Measurements from ENCODE around the gene NEK7.

NEK7 gene

GRCh38 chr1:198263186-198263585, 106.4 kb downstream of the NEK7 start:
- Mint-ChIP-seq H3K4me1 (ENCODE audit: low read depth) (peaks cover 38% of the 10 kb centered on the region), H3K36me3 (ENCODE audit: low read depth) (peaks cover 15% of the 10 kb centered on the region), H3K4me3 (no peak overlapping the region), H3K27me3 (no peaks in the 10 kb centered on the region), H3K27ac (no peak overlapping the region), H3K9me3 (no peaks in the 10 kb centered on the region)

- H3K4me1 Mint-ChIP-seq (ENCODE audit: low read depth): peaks cover 27% of the 10 kb centered on the region
- H3K27me3 Mint-ChIP-seq: no peaks in the 10 kb centered on the region
- peaks cover 15% of the 10 kb centered on the region for H3K36me3 Mint-ChIP-seq (ENCODE audit: low read depth)
Measured at GRCh38 chr1:198264282-198264681, 107.5 kb downstream of the NEK7 start.

GRCh38 chr1:198265073-198265661, 108.4 kb downstream of the NEK7 start:
- peaks cover 18% of the 10 kb centered on the region for H3K4me1 Mint-ChIP-seq (ENCODE audit: low read depth)
- H3K36me3 Mint-ChIP-seq (ENCODE audit: low read depth): peaks cover 15% of the 10 kb centered on the region
- no peak overlapping the region for H3K27ac Mint-ChIP-seq
- H3K4me3 Mint-ChIP-seq: no peak overlapping the region
- H3K9me3 Mint-ChIP-seq: no peaks in the 10 kb centered on the region
- no peaks in the 10 kb centered on the region for H3K27me3 Mint-ChIP-seq

More at GRCh38 chr1:198264282-198264681, 107.5 kb downstream of the NEK7 start:
- Mint-ChIP-seq H3K27ac (no peak overlapping the region), H3K9me3 (no peaks in the 10 kb centered on the region), H3K4me3 (no peak overlapping the region)

- H3K36me3 Mint-ChIP-seq (ENCODE audit: low read depth): peaks cover 24% of the 10 kb centered on the region
- no peak overlapping the region for H3K4me3 Mint-ChIP-seq
- H3K9me3 Mint-ChIP-seq: no peaks in the 10 kb centered on the region
- no peak overlapping the region for H3K27ac Mint-ChIP-seq
- H3K27me3 Mint-ChIP-seq: no peaks in the 10 kb centered on the region
- H3K4me1 Mint-ChIP-seq (ENCODE audit: low read depth): peaks cover 7% of the 10 kb centered on the region
Measured at GRCh38 chr1:198267056-198267455, 110.3 kb downstream of the NEK7 start.

- Mint-ChIP-seq H3K27ac (no peak overlapping the region), H3K9me3 (no peaks in the 10 kb centered on the region), H3K4me1 (ENCODE audit: low read depth) (peaks cover 14% of the 10 kb centered on the region), H3K36me3 (ENCODE audit: low read depth) (peaks cover 21% of the 10 kb centered on the region), H3K4me3 (no peak overlapping the region), H3K27me3 (no peaks in the 10 kb centered on the region)
Measured at GRCh38 chr1:198267921-198268320, 111.1 kb downstream of the NEK7 start.

GRCh38 chr1:198268784-198269645, 112.2 kb downstream of the NEK7 start:
- peaks cover 22% of the 10 kb centered on the region for H3K36me3 Mint-ChIP-seq (ENCODE audit: low read depth)
- H3K27me3 Mint-ChIP-seq: no peaks in the 10 kb centered on the region
- H3K9me3 Mint-ChIP-seq: no peaks in the 10 kb centered on the region
- peaks cover 25% of the 10 kb centered on the region for H3K4me1 Mint-ChIP-seq (ENCODE audit: low read depth)
- no peak overlapping the region for H3K4me3 Mint-ChIP-seq
- H3K27ac Mint-ChIP-seq: no peak overlapping the region

- Mint-ChIP-seq H3K9me3 (no peaks in the 10 kb centered on the region), H3K27ac (no peak overlapping the region), H3K36me3 (ENCODE audit: low read depth) (peaks cover 21% of the 10 kb centered on the region), H3K4me1 (ENCODE audit: low read depth) (peaks cover 27% of the 10 kb centered on the region), H3K4me3 (no peak overlapping the region), H3K27me3 (no peaks in the 10 kb centered on the region)
Measured at GRCh38 chr1:198269646-198269940, 112.8 kb downstream of the NEK7 start.

GRCh38 chr1:198270273-198270828, 113.6 kb downstream of the NEK7 start:
- Mint-ChIP-seq H3K36me3 (ENCODE audit: low read depth) (peaks cover 21% of the 10 kb centered on the region), H3K4me3 (no peak overlapping the region), H3K9me3 (no peaks in the 10 kb centered on the region), H3K4me1 (ENCODE audit: low read depth) (peaks cover 27% of the 10 kb centered on the region), H3K27ac (no peak overlapping the region), H3K27me3 (no peaks in the 10 kb centered on the region)

GRCh38 chr1:198271467-198271866, 114.7 kb downstream of the NEK7 start:
- Mint-ChIP-seq H3K27ac (no peak overlapping the region), H3K36me3 (ENCODE audit: low read depth) (peaks cover 15% of the 10 kb centered on the region), H3K4me1 (ENCODE audit: low read depth) (peaks cover 27% of the 10 kb centered on the region), H3K9me3 (no peaks in the 10 kb centered on the region), H3K27me3 (no peaks in the 10 kb centered on the region), H3K4me3 (no peak overlapping the region)

- Mint-ChIP-seq H3K27ac (peak overlapping the region; percentile 52), H3K36me3 (ENCODE audit: low read depth) (peaks cover 15% of the 10 kb centered on the region), H3K4me1 (ENCODE audit: low read depth) (peaks cover 27% of the 10 kb centered on the region), H3K4me3 (no peak overlapping the region), H3K9me3 (no peaks in the 10 kb centered on the region), H3K27me3 (no peaks in the 10 kb centered on the region)
Measured at GRCh38 chr1:198272492-198272891, 115.7 kb downstream of the NEK7 start.

GRCh38 chr1:198273748-198274295, 117.0 kb downstream of the NEK7 start:
- no peaks in the 10 kb centered on the region for H3K27me3 Mint-ChIP-seq
- H3K9me3 Mint-ChIP-seq: no peaks in the 10 kb centered on the region
- H3K4me3 Mint-ChIP-seq: no peak overlapping the region
- peaks cover 27% of the 10 kb centered on the region for H3K4me1 Mint-ChIP-seq (ENCODE audit: low read depth)
- peaks cover 16% of the 10 kb centered on the region for H3K36me3 Mint-ChIP-seq (ENCODE audit: low read depth)
- H3K27ac Mint-ChIP-seq: no peak overlapping the region

- Mint-ChIP-seq H3K27ac (no peak overlapping the region), H3K9me3 (no peaks in the 10 kb centered on the region), H3K36me3 (ENCODE audit: low read depth) (peaks cover 19% of the 10 kb centered on the region), H3K4me3 (no peak overlapping the region), H3K27me3 (no peaks in the 10 kb centered on the region), H3K4me1 (ENCODE audit: low read depth) (peaks cover 27% of the 10 kb centered on the region)
Measured at GRCh38 chr1:198275597-198275996, 118.8 kb downstream of the NEK7 start.

- Mint-ChIP-seq H3K27me3 (no peaks in the 10 kb centered on the region), H3K36me3 (ENCODE audit: low read depth) (peaks cover 15% of the 10 kb centered on the region), H3K4me1 (ENCODE audit: low read depth) (peaks cover 27% of the 10 kb centered on the region), H3K9me3 (no peaks in the 10 kb centered on the region), H3K4me3 (no peak overlapping the region), H3K27ac (no peak overlapping the region)
Measured at GRCh38 chr1:198276241-198276640, 119.4 kb downstream of the NEK7 start.

GRCh38 chr1:198278943-198279342, 122.1 kb downstream of the NEK7 start:
- Mint-ChIP-seq H3K9me3 (no peaks in the 10 kb centered on the region), H3K36me3 (ENCODE audit: low read depth) (peaks cover 16% of the 10 kb centered on the region), H3K4me1 (ENCODE audit: low read depth) (peaks cover 12% of the 10 kb centered on the region), H3K4me3 (no peak overlapping the region), H3K27ac (no peak overlapping the region), H3K27me3 (no peaks in the 10 kb centered on the region)

GRCh38 chr1:198280080-198280479, 123.3 kb downstream of the NEK7 start:
- peaks cover 17% of the 10 kb centered on the region for H3K36me3 Mint-ChIP-seq (ENCODE audit: low read depth)
- H3K4me1 Mint-ChIP-seq (ENCODE audit: low read depth): peaks cover 10% of the 10 kb centered on the region
- no peak overlapping the region for H3K4me3 Mint-ChIP-seq
- H3K27me3 Mint-ChIP-seq: no peaks in the 10 kb centered on the region
- H3K9me3 Mint-ChIP-seq: no peaks in the 10 kb centered on the region
- H3K27ac Mint-ChIP-seq: no peak overlapping the region
